Measurements from ENCODE around the gene TAS1R2. TPM values are rescaled to one million over a fixed set of nuclear protein-coding genes. Genes with fewer than 3 reads are reported as not detected.

The TAS1R2 gene
- total and polyA plus RNA-seq, 2 experiments from 2014 or later: not detected

DNA sequence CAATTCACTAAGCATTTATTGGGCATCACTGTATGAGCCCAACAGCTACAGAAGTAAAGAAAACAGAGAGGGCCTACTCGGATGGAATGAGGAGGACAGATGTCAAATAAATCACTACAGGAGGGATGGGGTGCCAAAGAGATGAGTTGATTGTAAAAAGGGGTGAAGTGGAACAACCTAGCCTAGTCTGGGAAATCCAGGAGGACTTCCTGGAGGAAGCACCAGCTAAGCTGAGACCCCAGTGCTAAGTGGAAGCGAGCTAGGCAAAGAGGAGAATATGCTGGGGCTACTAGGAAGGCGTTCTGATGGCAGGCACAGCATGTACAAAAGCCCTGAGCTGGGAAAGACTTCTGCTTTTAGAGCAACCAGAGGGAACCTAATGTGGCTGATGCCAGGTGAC is 42.1 kb downstream of the TAS1R2 start:
- Histone ChIP-seq H3K4me1 (ENCODE audit: insufficient read depth) (peaks cover 6% of the 10 kb centered on the region; the same call in 1 of the 2 replicates), H4K20me1 (replicated peaks; ENCODE audit: insufficient read depth) (no peaks in the 10 kb centered on the region), H3F3A (replicated peaks; ENCODE audit: low read depth) (0 out of 2 replicates have a peak, but pooled peaks cover 2% of the 10 kb centered on the region), H3K4me2 (no peak overlapping the region), H2AFZ (no peak overlapping the region), H3K27me3 (ENCODE audit: insufficient read depth) (no peaks in the 10 kb centered on the region), H3K9me2 (ENCODE audit: insufficient read depth) (no peaks in the 10 kb centered on the region), H3K36me3 (ENCODE audit: insufficient read depth) (no peaks in the 10 kb centered on the region), H3K27ac (ENCODE audit: low read depth) (no peak overlapping the region), H3K4me3 (no peak overlapping the region), H3K79me2 (replicated peaks; ENCODE audit: insufficient read depth) (no peaks in the 10 kb centered on the region)
- DNase-seq (ENCODE audit: low spot score) (no peak), ATAC-seq (no peak)
- TF ChIP-seq POLR2AphosphoS5 (IDR thresholded peaks at IDR 0.05; ENCODE audit: low read depth): no peak
- no peak for TF ChIP-seq EZH2phosphoT487 (IDR thresholded peaks at IDR 0.05; ENCODE audit: unreplicated experiment)
- no peak for TF ChIP-seq ZNF114 (CRISPR knock-in tag; IDR thresholded peaks at IDR 0.05)
- TF ChIP-seq, protein P1, sequence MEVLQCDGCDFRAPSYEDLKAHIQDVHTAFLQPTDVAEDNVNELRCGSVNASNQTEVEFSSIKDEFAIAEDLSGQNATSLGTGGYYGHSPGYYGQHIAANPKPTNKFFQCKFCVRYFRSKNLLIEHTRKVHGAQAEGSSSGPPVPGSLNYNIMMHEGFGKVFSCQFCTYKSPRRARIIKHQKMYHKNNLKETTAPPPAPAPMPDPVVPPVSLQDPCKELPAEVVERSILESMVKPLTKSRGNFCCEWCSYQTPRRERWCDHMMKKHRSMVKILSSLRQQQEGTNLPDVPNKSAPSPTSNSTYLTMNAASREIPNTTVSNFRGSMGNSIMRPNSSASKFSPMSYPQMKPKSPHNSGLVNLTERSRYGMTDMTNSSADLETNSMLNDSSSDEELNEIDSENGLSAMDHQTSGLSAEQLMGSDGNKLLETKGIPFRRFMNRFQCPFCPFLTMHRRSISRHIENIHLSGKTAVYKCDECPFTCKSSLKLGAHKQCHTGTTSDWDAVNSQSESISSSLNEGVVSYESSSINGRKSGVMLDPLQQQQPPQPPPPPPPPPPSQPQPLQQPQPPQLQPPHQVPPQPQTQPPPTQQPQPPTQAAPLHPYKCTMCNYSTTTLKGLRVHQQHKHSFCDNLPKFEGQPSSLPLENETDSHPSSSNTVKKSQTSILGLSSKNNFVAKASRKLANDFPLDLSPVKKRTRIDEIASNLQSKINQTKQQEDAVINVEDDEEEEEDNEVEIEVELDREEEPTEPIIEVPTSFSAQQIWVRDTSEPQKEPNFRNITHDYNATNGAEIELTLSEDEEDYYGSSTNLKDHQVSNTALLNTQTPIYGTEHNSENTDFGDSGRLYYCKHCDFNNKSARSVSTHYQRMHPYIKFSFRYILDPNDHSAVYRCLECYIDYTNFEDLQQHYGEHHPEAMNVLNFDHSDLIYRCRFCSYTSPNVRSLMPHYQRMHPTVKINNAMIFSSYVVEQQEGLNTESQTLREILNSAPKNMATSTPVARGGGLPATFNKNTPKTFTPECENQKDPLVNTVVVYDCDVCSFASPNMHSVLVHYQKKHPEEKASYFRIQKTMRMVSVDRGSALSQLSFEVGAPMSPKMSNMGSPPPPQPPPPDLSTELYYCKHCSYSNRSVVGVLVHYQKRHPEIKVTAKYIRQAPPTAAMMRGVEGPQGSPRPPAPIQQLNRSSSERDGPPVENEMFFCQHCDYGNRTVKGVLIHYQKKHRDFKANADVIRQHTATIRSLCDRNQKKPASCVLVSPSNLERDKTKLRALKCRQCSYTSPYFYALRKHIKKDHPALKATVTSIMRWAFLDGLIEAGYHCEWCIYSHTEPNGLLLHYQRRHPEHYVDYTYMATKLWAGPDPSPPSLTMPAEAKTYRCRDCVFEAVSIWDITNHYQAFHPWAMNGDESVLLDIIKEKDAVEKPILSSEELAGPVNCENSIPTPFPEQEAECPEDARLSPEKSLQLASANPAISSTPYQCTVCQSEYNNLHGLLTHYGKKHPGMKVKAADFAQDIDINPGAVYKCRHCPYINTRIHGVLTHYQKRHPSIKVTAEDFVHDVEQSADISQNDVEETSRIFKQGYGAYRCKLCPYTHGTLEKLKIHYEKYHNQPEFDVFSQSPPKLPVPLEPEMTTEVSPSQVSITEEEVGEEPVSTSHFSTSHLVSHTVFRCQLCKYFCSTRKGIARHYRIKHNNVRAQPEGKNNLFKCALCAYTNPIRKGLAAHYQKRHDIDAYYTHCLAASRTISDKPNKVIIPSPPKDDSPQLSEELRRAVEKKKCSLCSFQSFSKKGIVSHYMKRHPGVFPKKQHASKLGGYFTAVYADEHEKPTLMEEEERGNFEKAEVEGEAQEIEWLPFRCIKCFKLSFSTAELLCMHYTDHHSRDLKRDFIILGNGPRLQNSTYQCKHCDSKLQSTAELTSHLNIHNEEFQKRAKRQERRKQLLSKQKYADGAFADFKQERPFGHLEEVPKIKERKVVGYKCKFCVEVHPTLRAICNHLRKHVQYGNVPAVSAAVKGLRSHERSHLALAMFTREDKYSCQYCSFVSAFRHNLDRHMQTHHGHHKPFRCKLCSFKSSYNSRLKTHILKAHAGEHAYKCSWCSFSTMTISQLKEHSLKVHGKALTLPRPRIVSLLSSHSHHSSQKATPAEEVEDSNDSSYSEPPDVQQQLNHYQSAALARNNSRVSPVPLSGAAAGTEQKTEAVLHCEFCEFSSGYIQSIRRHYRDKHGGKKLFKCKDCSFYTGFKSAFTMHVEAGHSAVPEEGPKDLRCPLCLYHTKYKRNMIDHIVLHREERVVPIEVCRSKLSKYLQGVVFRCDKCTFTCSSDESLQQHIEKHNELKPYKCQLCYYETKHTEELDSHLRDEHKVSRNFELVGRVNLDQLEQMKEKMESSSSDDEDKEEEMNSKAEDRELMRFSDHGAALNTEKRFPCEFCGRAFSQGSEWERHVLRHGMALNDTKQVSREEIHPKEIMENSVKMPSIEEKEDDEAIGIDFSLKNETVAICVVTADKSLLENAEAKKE (CRISPR knock-in tag; IDR thresholded peaks at IDR 0.05): no peak
- no peak for TF ChIP-seq ZNF331 (CRISPR knock-in tag; IDR thresholded peaks at IDR 0.05; ENCODE audit: low read depth)
- TF ChIP-seq, protein P2, sequence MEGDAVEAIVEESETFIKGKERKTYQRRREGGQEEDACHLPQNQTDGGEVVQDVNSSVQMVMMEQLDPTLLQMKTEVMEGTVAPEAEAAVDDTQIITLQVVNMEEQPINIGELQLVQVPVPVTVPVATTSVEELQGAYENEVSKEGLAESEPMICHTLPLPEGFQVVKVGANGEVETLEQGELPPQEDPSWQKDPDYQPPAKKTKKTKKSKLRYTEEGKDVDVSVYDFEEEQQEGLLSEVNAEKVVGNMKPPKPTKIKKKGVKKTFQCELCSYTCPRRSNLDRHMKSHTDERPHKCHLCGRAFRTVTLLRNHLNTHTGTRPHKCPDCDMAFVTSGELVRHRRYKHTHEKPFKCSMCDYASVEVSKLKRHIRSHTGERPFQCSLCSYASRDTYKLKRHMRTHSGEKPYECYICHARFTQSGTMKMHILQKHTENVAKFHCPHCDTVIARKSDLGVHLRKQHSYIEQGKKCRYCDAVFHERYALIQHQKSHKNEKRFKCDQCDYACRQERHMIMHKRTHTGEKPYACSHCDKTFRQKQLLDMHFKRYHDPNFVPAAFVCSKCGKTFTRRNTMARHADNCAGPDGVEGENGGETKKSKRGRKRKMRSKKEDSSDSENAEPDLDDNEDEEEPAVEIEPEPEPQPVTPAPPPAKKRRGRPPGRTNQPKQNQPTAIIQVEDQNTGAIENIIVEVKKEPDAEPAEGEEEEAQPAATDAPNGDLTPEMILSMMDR (conservative IDR thresholded peaks at IDR 0.05; ENCODE audit: low read depth in 2 of 2): no peak
- no peak for TF ChIP-seq NANOG (IDR thresholded peaks at IDR 0.05; ENCODE audit: borderline replicate concordance)
- Mint-ChIP-seq H3K27me3 (ENCODE audit: insufficient read depth, low read depth, poor library complexity) (peaks cover 28% of the 10 kb centered on the region), H3K4me1 (peaks cover 35% of the 10 kb centered on the region), H3K9me3 (no peaks in the 10 kb centered on the region), H3K4me3 (no peak overlapping the region), H3K36me3 (ENCODE audit: low read depth) (no peaks in the 10 kb centered on the region), H3K27ac (no peak overlapping the region)

Measured in GM23338 (cell line).